GM10266 (cell line): ENCODE results near the gene CPT1B.
A peak's percentile ranks its signal among the peaks of the same experiment; 100 is the strongest.

ENCODE experiments used
- DNase-seq: peaks from one replicate; pipeline ENCODE4 v3.0.0; 2012; ENCODE audit errors: extremely low spot score
- TF ChIP-seq, protein P1 (sequence below): IDR thresholded peaks from 2 replicates; pipeline ENCODE4 v1.5.1; 2012; ENCODE audit warnings: mild to moderate bottlenecking, low read depth; ENCODE audit not compliant: control insufficient read depth, insufficient read depth; ENCODE audit errors: missing control alignments

Gene CPT1B

DNA sequence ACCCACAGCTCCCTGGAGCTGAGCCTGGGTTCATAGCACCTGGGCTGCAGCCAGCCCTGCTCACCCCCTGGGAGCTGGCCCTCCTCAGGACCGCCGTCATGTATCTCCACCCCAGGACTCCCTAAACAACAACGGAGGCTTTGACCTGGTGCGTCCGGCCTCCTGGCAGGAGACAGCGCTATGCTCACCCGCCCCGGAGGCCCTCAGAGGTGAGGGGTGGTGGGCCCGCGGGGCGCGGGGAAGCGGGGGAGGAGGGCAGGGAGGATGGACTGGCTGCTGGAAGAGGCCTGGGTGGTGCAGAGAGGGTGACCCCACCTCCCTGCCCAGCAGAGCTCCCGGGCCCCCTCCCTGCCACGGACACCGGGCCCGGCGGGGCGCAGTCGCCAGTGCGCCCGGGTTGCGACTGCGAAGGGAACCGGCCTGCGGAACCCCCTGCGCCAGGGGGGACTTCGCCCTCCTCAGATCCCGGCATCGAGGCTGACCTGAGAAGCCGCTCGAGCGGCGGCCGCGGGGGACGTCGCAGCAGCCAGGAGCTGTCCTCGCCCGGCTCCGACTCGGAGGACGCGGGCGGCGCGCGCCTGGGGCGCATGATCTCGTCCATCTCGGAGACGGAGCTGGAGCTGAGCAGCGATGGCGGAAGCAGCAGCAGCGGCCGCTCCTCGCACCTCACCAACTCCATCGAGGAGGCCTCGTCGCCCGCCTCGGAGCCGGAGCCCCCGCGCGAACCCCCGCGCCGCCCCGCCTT lies 25.5 kb upstream of the CPT1B start:
- peak; percentile 40 for DNase-seq
- TF ChIP-seq, protein P1, sequence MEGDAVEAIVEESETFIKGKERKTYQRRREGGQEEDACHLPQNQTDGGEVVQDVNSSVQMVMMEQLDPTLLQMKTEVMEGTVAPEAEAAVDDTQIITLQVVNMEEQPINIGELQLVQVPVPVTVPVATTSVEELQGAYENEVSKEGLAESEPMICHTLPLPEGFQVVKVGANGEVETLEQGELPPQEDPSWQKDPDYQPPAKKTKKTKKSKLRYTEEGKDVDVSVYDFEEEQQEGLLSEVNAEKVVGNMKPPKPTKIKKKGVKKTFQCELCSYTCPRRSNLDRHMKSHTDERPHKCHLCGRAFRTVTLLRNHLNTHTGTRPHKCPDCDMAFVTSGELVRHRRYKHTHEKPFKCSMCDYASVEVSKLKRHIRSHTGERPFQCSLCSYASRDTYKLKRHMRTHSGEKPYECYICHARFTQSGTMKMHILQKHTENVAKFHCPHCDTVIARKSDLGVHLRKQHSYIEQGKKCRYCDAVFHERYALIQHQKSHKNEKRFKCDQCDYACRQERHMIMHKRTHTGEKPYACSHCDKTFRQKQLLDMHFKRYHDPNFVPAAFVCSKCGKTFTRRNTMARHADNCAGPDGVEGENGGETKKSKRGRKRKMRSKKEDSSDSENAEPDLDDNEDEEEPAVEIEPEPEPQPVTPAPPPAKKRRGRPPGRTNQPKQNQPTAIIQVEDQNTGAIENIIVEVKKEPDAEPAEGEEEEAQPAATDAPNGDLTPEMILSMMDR: no peak

DNA sequence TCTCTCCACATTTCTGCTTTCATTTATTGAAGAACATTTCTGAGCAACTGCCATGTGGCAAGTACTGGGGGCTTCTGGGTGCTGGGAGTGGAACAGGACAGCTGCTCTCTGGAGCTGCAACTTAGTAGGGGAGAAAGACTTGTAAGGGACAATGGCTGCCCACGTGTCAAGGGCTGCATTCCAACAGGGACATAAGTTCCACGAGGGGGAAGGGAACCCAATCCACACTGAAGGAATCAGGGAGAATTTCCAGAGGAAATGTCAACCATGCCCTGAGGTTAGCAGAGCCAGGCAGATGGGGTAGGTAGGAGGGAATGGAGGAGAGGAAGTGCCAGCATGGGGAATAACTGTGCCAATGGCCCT lies 24.1 kb upstream of the CPT1B start:
- no peak for DNase-seq
- TF ChIP-seq, protein P1: no peak

DNA sequence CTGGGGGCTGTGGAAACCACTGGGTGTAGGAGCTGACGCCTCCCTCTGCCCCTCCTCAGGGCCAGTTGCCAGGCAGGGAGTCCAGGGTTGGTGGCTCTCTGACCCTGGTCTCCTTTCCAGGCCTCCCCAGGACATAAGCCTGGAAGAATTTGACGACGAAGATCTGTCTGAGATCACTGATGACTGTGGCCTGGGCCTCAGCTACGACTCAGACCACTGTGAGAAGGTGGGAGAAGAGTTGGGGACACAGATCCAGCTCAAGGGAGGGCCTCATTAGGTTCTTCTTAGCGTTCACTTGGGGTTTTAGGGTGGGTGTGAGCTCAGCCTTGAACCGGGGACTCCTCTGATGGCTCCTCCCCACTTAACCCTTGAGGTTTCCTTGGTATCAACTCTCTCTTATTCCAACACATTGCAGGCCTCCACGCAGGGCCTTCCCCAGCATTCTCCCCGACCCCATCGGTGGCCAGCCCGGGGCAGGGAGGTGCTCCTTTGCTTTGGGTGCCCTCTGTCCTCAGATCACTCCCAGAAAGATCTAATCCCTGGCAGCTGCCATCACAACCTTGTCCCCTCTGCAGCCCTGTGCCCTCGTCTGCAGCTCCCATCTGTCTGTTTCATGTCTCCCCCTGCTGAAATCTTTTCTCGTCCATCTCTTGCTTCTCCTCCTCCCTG lies 23.6 kb upstream of the CPT1B start:
- TF ChIP-seq, protein P1: no peak
- DNase-seq: peak; percentile 45

DNA sequence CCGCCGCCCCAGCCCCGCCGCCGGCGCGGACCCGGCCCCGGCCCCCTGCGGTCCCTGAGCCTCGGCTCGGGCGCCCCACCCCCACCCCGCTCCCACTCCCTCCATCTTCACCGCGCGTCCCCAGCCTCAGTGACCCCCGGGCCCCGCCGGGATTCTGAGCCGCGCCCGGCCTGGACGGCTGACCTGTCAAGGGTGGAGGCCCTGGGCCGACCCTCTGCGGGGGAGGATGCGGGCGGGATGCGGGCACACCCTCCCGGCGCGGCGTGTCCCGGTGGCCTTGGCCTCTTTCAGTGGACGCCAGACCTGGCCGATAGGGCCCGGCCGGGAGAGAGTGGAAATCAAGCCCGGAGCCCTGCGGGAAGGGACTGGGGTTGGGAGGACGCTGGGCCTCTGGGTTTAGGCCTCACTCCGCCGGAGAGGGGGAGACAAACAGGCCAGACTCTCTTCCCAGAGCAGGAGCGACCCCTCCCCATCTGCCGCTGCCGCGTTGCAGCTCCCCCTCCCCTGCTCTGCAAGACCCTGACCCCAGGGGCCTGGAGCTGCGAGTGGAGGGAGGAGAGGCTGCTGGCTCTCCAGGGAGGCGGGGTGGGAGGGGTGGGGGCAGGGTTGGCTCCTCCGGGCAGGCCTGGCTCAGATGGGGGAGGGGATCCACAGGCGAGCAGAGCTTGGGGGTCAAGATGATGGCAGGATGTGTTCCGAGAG lies 22.9 kb upstream of the CPT1B start:
- peak; percentile 50 for DNase-seq
- TF ChIP-seq, protein P1: no peak

DNA sequence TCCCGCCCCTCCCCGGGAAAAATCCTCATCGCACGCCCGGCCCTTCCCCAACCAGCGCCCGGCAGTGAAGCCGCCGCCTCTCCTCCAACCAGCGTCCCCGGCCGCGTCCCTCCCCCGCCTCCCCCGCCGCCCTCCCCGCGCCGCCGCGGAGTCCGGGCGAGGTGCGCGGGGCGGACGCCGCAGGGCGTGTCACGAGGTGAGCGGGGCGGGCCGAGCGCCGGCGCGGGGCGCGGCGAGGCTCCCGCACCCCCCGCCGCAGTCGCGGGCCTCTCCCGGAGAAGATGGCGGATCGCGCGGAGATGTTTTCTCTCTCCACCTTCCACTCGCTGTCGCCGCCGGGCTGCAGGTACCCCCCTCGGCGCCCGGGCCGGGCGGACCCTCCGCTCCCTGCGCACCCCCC lies 22.3 kb upstream of the CPT1B start, which contains the start of gene MAPK8IP2:
TSS of gene MAPK8IP2 (plus strand) at position 256 of the 400 bp plus-strand sequence. CDS start at position 282, 26 bp downstream.
- peak; percentile 71 for DNase-seq
- TF ChIP-seq, protein P1: no peak

DNA sequence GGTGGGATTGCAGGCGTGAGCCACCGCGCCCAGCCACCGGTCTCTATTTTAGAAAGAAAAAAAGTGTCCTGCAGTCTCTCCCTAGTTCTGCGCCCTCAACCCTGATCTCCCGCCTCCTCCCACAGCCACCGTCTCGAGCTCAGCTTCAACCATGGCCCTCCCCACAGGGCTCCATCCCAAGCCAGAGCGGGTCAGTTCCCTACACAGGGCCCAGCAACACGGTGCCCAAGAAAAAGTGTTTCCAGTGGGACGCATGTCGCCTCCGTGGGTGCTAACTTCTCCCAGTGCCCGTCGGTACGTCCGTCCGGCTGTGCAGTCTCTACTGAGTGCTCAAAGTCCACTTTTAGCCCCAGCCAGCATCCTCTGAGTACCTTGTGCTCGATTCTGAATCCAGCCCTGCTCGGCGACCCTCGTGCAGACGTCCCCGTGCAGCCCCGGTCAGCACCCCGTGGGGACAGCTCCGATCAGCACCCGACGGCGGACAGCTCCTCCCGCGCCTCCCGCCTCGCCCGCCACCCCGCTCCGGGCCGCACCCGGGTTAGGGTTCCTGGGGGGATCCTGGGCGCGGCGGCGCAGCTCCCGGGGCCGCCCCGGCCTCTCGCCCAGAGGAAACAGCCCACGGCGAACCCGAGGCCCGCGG lies 21.7 kb upstream of the CPT1B start:
- peak; percentile 92 for DNase-seq
- TF ChIP-seq, protein P1: no peak

DNA sequence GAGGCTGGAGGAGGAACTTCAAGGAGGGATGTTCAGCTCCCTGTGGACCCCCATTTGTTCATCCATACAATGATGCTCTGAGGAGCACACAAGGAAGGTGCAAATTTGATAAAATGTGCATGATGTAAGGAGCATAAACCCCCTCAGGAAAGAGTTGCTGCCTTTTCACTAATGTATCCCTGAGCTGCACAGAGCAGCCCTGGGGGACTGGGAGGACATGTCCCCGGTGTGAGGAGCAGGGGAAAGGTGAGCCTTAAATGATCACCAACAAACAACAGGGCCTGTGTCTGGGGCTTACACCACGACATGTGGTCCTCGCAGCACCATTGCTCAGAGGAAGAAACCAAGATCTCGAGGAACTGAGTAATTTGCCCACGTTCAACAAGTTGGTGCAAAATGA lies 18.9 kb upstream of the CPT1B start:
- TF ChIP-seq, protein P1: no peak
- DNase-seq: no peak
